ENCODE data around the gene THBD.

- TF ChIP-seq CTCF (IDR thresholded peaks at IDR 0.05) (no peak), POLR2A (IDR thresholded peaks at IDR 0.05) (no peak)
These were observed 48.4 kb upstream of the THBD start for GRCh38 chr20:23097636-23098580.

Measured in prostate gland (tissue), 2 donors.